Measurements from ENCODE around the gene IFFO2. TPM values are rescaled to one million over a fixed set of nuclear protein-coding genes. Genes with fewer than 3 reads are reported as not detected.

IFFO2 gene
- total and polyA plus RNA-seq, 2 experiments from 2014 or later, result 0.71 to 7.5 TPM

DNA sequence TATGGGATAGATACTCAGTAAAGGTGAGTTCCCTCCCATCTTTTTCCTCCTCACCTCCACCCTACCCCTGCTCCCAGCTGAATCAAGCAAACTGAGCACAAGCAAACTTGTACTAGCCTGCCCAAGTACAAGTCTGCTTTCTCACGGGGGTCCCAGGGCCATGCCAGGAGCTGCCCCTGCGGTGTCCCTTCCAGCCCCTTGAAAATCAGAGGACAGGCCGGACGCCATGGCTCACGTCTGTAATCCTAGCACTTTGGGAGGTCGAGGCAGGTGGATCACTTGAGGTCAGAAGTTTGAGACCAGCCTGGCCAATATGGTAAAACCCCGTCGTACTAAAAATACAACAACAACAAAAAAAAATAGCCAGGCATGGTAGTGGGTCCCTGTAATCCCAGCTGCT is 17.5 kb upstream of the IFFO2 start:
- H2AFZ ChIP-seq, result no peak overlapping the region
- TF ChIP-seq REST (IDR thresholded peaks at IDR 0.05; ENCODE audit: unreplicated experiment), result no peak
- no peak for TF ChIP-seq CTCF (conservative IDR thresholded peaks at IDR 0.05; ENCODE audit: low read depth in 2 of 2)
- TF ChIP-seq EZH2phosphoT487 (IDR thresholded peaks at IDR 0.05; ENCODE audit: unreplicated experiment), result no peak
- no peak for TF ChIP-seq ZNF331 (CRISPR knock-in tag; IDR thresholded peaks at IDR 0.05; ENCODE audit: low read depth)
- no peak for TF ChIP-seq NANOG (IDR thresholded peaks at IDR 0.05; ENCODE audit: borderline replicate concordance)
- TF ChIP-seq STAT1 (IDR thresholded peaks at IDR 0.05; ENCODE audit: unreplicated experiment), result no peak
- TF ChIP-seq ZNF462 (CRISPR knock-in tag; IDR thresholded peaks at IDR 0.05), result no peak
- no peak for TF ChIP-seq POLR2AphosphoS5 (IDR thresholded peaks at IDR 0.05; ENCODE audit: low read depth)
- TF ChIP-seq EZH2 (IDR thresholded peaks at IDR 0.05; ENCODE audit: low read depth, unreplicated experiment), result no peak
- TF ChIP-seq ETS1 (IDR thresholded peaks at IDR 0.05), result no peak
- no peak for TF ChIP-seq ZNF114 (CRISPR knock-in tag; IDR thresholded peaks at IDR 0.05)
- no peak for TF ChIP-seq CREB1 (CRISPR knock-in tag; IDR thresholded peaks at IDR 0.05; ENCODE audit: low read depth)
- TF ChIP-seq JUNB (IDR thresholded peaks at IDR 0.05; ENCODE audit: unreplicated experiment), result no peak
- no peak for ATAC-seq
- H3F3A ChIP-seq (replicated peaks; ENCODE audit: low read depth), result no peaks in the 10 kb centered on the region
- H3K4me1 Mint-ChIP-seq, result no peaks in the 10 kb centered on the region
- no peak overlapping the region for H3K4me2 ChIP-seq
- no peaks in the 10 kb centered on the region for H4K20me1 ChIP-seq (replicated peaks; ENCODE audit: insufficient read depth)
- H3K4me3 ChIP-seq, result no peak overlapping the region
- H3K4me3 Mint-ChIP-seq, result no peak overlapping the region
- no peak for DNase-seq (ENCODE audit: low spot score)
- no peaks in the 10 kb centered on the region for H3K4me1 ChIP-seq (ENCODE audit: insufficient read depth)
- no peaks in the 10 kb centered on the region for H3K79me2 ChIP-seq (replicated peaks; ENCODE audit: insufficient read depth)
- no peaks in the 10 kb centered on the region; the same call in 2 of the 3 replicates for H3K9me3 Mint-ChIP-seq
- no peaks in the 10 kb centered on the region for H3K9me2 ChIP-seq (ENCODE audit: insufficient read depth)
- H3K27me3 Mint-ChIP-seq (ENCODE audit: insufficient read depth, low read depth, poor library complexity), result peaks cover 5% of the 10 kb centered on the region
- H3K27me3 ChIP-seq (ENCODE audit: insufficient read depth), result no peaks in the 10 kb centered on the region
- no peaks in the 10 kb centered on the region for H3K36me3 Mint-ChIP-seq (ENCODE audit: low read depth)
- no peak overlapping the region for H3K27ac Mint-ChIP-seq
- H3K27ac ChIP-seq (ENCODE audit: low read depth), result no peak overlapping the region
- no peaks in the 10 kb centered on the region for H3K36me3 ChIP-seq (ENCODE audit: insufficient read depth)
